Endometrial microvascular endothelial cells (primary cell): ENCODE results near the gene SYT14. TPM values are rescaled to one million over a fixed set of nuclear protein-coding genes. Genes with fewer than 3 reads are reported as not detected.
"Not testable (repeated sequence)": the region's sequence is repeated elsewhere in the genome, so short reads cannot be mapped to it uniquely, and the experiment has no call there.

Experiments used
- in situ Hi-C: cut with HindIII; loops from 2 replicates; pipeline ENCODE4 v1.10.0; 2017; ENCODE audit warnings: low sequenced_read_pairs, low pct_unique_long_range_greater_than_20kb; ENCODE audit errors: inconsistent ontology term
- total RNA-seq: library from RNA; depleted of rRNA; stranded (reverse); fragments of >200 nt; gene quantifications from one replicate; pipeline ENCODE4 v1.2.3, GENCODE V29; 2015; ENCODE audit errors: inconsistent ontology term

Gene SYT14
- total RNA-seq = 1.1 TPM

- in situ Hi-C loops = no loop called here
Measured at GRCh38 chr1:209937996-209938959, at the start of gene SYT14. SYT14 (plus strand) TSS chr1:209938217; CDS start chr1:209938265, 48 bp downstream.

GRCh38 chr1:209888291-209889076 is 49.5 kb upstream of the SYT14 start:
- in situ Hi-C loops = not testable (repeated sequence)

GRCh38 chr1:209889077-209889418 is 49.0 kb upstream of the SYT14 start:
- in situ Hi-C loops = no loop called here

GRCh38 chr1:209890641-209891330 is 47.2 kb upstream of the SYT14 start:
- in situ Hi-C loops = no loop called here

- in situ Hi-C loops = no loop called here
Measured at GRCh38 chr1:209893751-209894150, 44.3 kb upstream of the SYT14 start.

- in situ Hi-C loops = no loop called here
Measured at GRCh38 chr1:209895709-209896108, 42.3 kb upstream of the SYT14 start.

GRCh38 chr1:209896346-209896745 is 41.7 kb upstream of the SYT14 start:
- in situ Hi-C loops = no loop called here

GRCh38 chr1:209898271-209898670 is 39.7 kb upstream of the SYT14 start:
- in situ Hi-C loops = not testable (repeated sequence)

GRCh38 chr1:209898851-209899250 is 39.2 kb upstream of the SYT14 start:
- in situ Hi-C loops = not testable (repeated sequence)

GRCh38 chr1:209899948-209900347 is 38.1 kb upstream of the SYT14 start:
- in situ Hi-C loops = no loop called here

- in situ Hi-C loops = no loop called here
Measured at GRCh38 chr1:209900734-209901133, 37.3 kb upstream of the SYT14 start.

GRCh38 chr1:209901211-209901610 is 36.8 kb upstream of the SYT14 start:
- in situ Hi-C loops = no loop called here

- in situ Hi-C loops = not testable (repeated sequence)
Measured at GRCh38 chr1:209904774-209905173, 33.2 kb upstream of the SYT14 start.

GRCh38 chr1:209911746-209912145 is 26.3 kb upstream of the SYT14 start:
- in situ Hi-C loops = no loop called here

GRCh38 chr1:209912306-209912705 is 25.7 kb upstream of the SYT14 start:
- in situ Hi-C loops = no loop called here

GRCh38 chr1:209919637-209920036 is 18.4 kb upstream of the SYT14 start:
- in situ Hi-C loops = not testable (repeated sequence)

GRCh38 chr1:209920844-209921243 is 17.2 kb upstream of the SYT14 start:
- in situ Hi-C loops = no loop called here

- in situ Hi-C loops = no loop called here
Measured at GRCh38 chr1:209924390-209924789, 13.6 kb upstream of the SYT14 start.

- in situ Hi-C loops = no loop called here
Measured at GRCh38 chr1:209926045-209926444, 12.0 kb upstream of the SYT14 start.
